LNCAP (cell line): Measurements from ENCODE around the gene TMEM237.

ENCODE experiments used
- CTCF ChIP-seq: fragments of 450-650 bp; IDR thresholded peaks from 2 replicates; pipeline ENCODE4 v1.5.1; 2017; ENCODE audit warnings: mild to moderate bottlenecking

The TMEM237 gene

GRCh38 chr2:201669865-201670264, 26.6 kb upstream of the TMEM237 start:
- no peak for TF ChIP-seq CTCF

DNA sequence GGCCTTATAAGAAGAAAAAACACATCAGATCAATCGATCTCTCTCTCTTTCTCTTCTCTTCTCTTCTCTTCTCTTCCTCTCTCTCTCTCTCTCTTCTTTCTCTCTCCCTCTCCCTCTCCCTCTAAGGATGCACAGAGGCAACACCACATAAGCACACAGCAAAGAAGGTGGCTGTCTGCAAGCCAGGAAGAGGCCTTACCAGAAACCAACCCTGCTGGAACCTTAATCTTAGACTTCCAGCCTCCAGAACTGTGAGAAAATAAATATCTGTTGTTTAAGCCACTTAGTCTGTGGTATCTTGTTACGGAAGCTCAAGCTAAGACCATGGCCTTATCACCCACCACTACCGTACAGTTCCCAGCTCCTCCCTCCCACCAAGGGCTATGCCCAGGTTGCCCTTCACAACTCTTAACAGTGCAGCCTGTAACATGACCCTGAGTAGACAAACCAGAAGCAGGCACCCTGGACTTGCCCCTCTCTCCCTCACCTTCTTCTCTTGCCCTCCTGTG, 25.2 kb upstream of the TMEM237 start:
- TF ChIP-seq CTCF = no peak

GRCh38 chr2:201664334-201664733, 21.0 kb upstream of the TMEM237 start:
- no peak for TF ChIP-seq CTCF

DNA sequence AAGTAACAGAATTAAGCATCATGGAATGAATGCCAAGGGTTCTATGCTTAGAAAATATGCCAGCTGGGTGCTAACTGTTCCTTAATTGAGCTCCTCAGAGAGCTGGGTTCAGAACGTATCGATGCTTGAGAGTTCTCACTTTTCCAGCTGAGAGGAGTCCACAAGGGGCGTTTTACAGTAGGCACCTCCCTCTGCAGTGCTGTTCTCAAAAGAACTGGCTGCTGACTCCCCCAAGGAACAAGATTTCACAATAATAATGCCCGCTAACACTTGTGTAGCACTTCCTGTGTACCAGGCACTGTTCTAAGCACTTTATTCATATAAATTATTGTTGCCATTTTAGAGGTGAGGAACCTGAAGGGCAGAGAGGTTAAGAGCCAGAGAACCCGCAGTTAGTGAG, 18.1 kb upstream of the TMEM237 start:
- no peak for TF ChIP-seq CTCF

DNA sequence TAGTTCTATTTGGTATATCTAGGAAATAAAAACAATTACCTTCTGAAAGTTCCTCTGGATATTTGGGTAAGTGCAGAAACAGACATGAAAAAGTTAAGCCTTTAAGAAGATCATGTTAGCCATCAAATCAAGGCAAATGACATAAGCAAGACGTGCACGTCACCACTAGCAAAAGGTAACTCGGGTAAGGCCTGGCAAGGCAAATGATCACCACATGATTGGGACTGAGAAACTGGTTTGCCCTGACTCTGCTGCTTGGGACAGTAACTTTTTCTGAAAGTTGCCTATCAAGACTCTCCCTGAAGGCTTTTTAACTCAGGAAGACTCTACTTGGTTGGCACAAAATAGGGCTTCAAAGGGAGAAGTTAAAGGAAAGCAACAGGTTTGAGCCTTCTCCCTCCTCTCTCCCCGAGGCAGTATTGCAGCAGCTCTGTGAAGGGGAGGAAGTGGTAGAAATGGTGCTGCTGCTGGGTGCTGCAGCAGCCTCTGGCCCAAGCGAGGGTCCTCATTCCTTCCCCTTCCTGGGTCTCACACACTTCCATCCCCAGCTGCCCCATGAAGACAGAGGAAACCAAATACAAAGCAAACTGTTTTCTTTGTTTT, 17.1 kb upstream of the TMEM237 start:
- no peak for TF ChIP-seq CTCF

GRCh38 chr2:201656740-201657139, 13.4 kb upstream of the TMEM237 start:
- TF ChIP-seq CTCF = no peak

- TF ChIP-seq CTCF = no peak
Measured at GRCh38 chr2:201656102-201656501, 12.8 kb upstream of the TMEM237 start.
